Epithelial cell of proximal tubule (primary cell): ENCODE measurements around the gene DISC1. TPM values are rescaled to one million over a fixed set of nuclear protein-coding genes. Genes with fewer than 3 reads are reported as not detected.
A peak's percentile ranks its signal among the peaks of the same experiment; 100 is the strongest.
"Not testable (repeated sequence)": the region's sequence is repeated elsewhere in the genome, so short reads cannot be mapped to it uniquely, and the experiment has no call there.

Experiments
- DNase-seq: peaks from one replicate; pipeline ENCODE4 v3.0.0-alpha.2; 2011; ENCODE audit warnings: low read depth
- H3K4me3 ChIP-seq: 2 replicates; pipeline ENCODE4 v1.5.1; 2011; ENCODE audit warnings: low read depth, mild to moderate bottlenecking, low read length
- CTCF ChIP-seq: conservative IDR thresholded peaks from 2 replicates; pipeline ENCODE4 v1.5.1; 2012; ENCODE audit warnings: low read depth, mild to moderate bottlenecking, low read length
- total RNA-seq: library from RNA; depleted of rRNA; stranded (reverse); fragments of >200 nt; gene quantifications from 2 replicates; pipeline ENCODE4 v1.2.3, GENCODE V29; 2015

DISC1 gene
- total RNA-seq, 1 donor from 2014 or later = 3.1 TPM

DNA sequence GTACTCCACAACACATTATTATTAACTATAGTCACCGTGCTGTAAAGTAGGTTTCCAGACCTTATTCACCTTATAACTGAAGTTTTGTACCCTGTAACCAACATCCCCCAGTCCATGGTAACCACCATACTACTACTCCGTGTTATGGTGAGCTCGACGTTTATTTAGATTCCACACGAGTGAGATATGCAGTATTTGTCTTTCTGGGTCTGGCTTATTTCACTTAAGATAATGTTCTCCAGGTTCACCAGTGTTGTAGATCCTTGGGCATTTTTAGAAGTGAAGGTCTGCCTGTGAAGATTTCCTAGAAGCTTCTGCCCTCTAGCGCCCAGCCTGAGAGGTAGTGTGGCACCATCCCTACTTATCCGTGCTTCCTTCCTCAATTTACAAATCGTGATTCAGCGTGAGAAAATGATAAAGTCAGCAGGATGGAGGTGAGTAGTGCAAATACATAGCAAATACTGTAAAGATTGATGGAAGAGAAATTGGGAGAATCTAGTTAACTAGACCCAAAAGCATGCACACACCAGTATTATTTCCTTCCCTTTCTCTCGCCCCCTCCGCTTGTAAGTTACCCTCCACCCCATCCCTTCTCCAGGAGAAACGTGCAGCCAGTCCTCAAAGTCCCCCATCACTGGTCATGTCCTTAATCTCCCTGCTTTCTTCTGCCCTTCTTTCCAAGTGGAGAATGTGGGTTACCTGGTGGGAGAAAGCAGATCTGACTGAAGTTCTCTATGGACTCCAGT, 36.0 kb upstream of the DISC1 start:
- H3K4me3 ChIP-seq = no peak overlapping the region
- DNase-seq = peak; percentile 26
- TF ChIP-seq CTCF = peak; percentile 97

DNA sequence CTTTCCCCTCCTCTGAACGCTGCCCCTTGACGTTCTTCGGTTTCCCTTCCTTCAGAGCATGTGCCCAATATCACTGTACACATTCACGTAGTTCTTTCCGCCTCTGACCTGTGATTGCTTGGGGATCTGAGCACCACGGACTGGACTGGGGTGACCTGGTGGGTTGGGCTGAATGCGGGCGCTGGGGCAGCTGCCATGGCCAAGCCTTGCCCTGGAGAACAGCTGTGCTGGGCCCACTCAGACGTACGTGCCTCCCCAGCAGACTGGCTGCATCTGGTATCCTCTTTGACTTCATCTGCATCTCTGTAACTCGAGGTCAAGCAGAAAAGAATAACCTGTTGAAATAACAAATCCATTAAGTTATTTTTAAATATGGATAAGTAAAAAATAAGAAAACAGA, 35.1 kb upstream of the DISC1 start:
- DNase-seq = no peak
- no peak overlapping the region for H3K4me3 ChIP-seq
- no peak for TF ChIP-seq CTCF

- no peak for TF ChIP-seq CTCF
- DNase-seq = no peak
- H3K4me3 ChIP-seq = no peak overlapping the region
Measured at GRCh38 chr1:231592809-231593208, 33.8 kb upstream of the DISC1 start.

DNA sequence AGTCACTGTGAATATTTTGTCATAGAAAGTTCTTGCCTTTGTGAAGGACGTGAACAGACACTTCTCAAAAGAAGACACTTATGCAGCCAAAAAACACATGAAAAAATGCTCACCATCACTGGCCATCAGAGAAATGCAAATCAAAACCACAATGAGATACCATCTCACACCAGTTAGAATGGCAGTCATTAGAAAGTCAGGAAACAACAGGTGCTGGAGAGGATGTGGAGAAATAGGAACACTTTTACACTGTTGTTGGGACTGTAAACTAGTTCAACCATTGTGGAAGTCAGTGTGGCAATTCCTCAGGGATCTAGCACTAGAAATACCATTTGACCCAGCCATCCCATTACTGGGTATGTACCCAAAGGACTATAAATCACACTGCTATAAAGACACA, 33.3 kb upstream of the DISC1 start:
- not testable (repeated sequence) for DNase-seq, H3K4me3 ChIP-seq

DNA sequence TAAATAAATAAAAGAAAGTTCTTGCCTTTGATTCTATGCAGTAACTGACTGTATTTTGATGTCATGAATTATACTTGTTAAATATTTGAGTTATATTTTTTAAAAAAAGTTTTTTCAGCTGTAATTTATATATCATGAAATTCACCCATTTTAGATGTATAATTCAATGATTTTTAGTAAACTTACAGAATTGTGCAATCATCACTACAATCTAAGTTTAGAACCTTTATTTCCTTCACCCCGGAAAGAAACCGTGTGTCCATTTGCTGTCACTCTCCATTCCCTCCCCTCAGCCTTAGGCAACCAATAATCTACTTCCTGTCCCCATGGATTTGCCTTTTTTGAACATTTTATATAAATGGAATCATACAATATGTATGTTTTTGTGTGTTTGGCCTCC, 32.5 kb upstream of the DISC1 start:
- TF ChIP-seq CTCF = no peak
- no peak for DNase-seq
- no peak overlapping the region for H3K4me3 ChIP-seq

- DNase-seq = no peak
- no peak overlapping the region for H3K4me3 ChIP-seq
- no peak for TF ChIP-seq CTCF
Measured at GRCh38 chr1:231594749-231595148, 31.8 kb upstream of the DISC1 start.

DNA sequence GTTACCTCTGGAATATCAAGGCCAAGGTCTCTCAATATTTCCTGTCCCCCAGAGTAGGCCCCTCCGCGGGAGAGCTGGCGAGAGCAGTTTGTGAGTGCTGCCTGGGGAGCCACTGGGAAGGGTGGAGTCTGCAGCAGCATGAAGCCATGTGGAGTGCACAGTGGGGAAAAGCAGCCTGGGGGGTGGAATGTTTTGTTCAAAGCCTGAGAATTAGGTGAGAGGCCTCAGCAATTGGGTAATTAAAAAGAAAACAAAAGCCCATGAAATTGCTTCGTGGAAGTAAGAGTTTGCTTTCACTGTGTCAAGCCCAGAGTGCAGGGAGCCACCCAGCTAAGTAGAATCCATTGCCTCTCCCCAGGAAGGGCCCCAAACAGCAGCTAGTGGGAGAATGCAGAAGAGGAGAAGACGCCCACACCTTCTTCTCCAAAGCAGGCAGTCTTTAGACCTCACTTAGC, 30.2 kb upstream of the DISC1 start:
- no peak for DNase-seq
- H3K4me3 ChIP-seq = no peak overlapping the region
- TF ChIP-seq CTCF = no peak
